Testis (tissue), 2 donors: ENCODE measurements around the gene TST.

Experiments used
- POLR2A ChIP-seq: fragments of 450-650 bp; IDR thresholded peaks from one replicate; pipeline ENCODE4 v1.6.1; 2017; ENCODE audit warnings: antibody characterized with exemption, mild to moderate bottlenecking, moderate library complexity
- TF ChIP-seq, protein P1 (sequence below), 3 experiments: fragments of 450-650 bp in 2 of 3; fragments of 200-600 bp in 1 of 3; sonication (generic) in 1 of 3; IDR thresholded peaks; one replicate each; pipeline ENCODE4 v1.5.1; 2016 to 2019; ENCODE audit warnings: antibody characterized with exemption in 3 of 3, mild to moderate bottlenecking in 2 of 3, moderate library complexity in 1 of 3

DNA sequence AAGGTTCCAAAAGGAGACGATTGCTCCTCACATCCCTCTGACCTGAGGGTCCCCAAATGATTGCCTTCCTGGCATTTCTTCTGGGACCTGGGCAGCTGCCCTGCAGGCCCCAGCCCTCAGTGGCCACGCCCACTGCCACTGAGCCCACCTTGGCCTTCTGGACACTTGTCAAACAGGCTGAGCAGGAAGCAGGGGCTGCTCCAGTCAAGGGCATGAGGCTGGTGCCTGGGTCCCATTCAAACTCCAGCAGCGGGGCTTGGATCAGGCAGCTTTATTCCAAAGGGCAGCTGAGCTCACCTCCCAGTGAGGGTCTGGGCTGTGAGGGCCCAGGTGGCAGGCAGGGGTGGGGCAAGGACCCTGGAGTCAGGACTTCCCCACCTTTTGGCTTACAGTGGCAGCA, 45.9 kb upstream of the TST start:
- TF ChIP-seq, protein P1, sequence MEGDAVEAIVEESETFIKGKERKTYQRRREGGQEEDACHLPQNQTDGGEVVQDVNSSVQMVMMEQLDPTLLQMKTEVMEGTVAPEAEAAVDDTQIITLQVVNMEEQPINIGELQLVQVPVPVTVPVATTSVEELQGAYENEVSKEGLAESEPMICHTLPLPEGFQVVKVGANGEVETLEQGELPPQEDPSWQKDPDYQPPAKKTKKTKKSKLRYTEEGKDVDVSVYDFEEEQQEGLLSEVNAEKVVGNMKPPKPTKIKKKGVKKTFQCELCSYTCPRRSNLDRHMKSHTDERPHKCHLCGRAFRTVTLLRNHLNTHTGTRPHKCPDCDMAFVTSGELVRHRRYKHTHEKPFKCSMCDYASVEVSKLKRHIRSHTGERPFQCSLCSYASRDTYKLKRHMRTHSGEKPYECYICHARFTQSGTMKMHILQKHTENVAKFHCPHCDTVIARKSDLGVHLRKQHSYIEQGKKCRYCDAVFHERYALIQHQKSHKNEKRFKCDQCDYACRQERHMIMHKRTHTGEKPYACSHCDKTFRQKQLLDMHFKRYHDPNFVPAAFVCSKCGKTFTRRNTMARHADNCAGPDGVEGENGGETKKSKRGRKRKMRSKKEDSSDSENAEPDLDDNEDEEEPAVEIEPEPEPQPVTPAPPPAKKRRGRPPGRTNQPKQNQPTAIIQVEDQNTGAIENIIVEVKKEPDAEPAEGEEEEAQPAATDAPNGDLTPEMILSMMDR (IDR thresholded peaks at IDR 0.05), result no peak
- no peak for TF ChIP-seq POLR2A
